OCI-LY1 (cell line): ENCODE measurements around the gene BAIAP3.

Experiments used
- CTCF ChIP-seq: fragments of 200-600 bp; sonication (generic), shearing (Covaris generic); IDR thresholded peaks from 2 replicates; pipeline ENCODE4 v1.5.1; 2017; ENCODE audit warnings: mild to moderate bottlenecking, antibody characterized with exemption, low read length, moderate library complexity, mixed read lengths
- EZH2 ChIP-seq: fragments of 200-600 bp; sonication (generic), shearing (Covaris generic); IDR thresholded peaks from 2 replicates; pipeline ENCODE4 v1.8.0; 2017; ENCODE audit warnings: borderline replicate concordance, mixed run types, mild to moderate bottlenecking, antibody characterized with exemption, low read length, moderate library complexity, mixed read lengths

GRCh38 chr16:1299868-1300203, 33.6 kb upstream of the BAIAP3 start:
- TF ChIP-seq EZH2 (no peak), CTCF (no peak)
